Measurements from ENCODE around the gene PLA1A.

The PLA1A gene

DNA sequence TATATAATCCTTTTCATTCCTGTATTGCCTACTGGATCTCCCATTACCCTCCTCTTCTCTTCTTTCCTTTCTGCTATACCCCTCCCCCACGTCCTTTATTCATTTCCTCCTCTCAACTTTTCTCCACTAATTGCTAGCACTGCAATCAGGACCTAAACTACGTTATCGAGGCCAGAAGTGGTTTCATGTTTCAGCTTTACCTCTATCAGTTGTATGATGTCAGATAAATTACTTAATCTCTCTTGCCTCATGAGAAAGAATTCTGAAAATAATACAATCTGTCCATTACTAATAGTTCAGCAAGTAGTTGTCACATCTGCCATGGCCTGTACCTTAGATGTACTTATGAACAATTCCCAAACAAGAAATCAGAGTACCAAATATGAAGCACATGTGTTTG lies 52.1 kb downstream of the PLA1A start:
- H3K27me3 ChIP-seq (ENCODE audit: control insufficient read depth, insufficient read depth, low read length): no peaks in the 10 kb centered on the region
- peaks cover 4% of the 10 kb centered on the region for H3K4me1 ChIP-seq (ENCODE audit: control insufficient read depth, insufficient read depth, low read length)
- no peaks in the 10 kb centered on the region for H3K36me3 ChIP-seq (ENCODE audit: control insufficient read depth, insufficient read depth, low read length)
- H3K4me3 ChIP-seq (ENCODE audit: low read length): no peak overlapping the region
- H3K9ac ChIP-seq (ENCODE audit: low read length): no peak overlapping the region
- no peaks in the 10 kb centered on the region for H3K9me3 ChIP-seq (ENCODE audit: control insufficient read depth, low read length)

DNA sequence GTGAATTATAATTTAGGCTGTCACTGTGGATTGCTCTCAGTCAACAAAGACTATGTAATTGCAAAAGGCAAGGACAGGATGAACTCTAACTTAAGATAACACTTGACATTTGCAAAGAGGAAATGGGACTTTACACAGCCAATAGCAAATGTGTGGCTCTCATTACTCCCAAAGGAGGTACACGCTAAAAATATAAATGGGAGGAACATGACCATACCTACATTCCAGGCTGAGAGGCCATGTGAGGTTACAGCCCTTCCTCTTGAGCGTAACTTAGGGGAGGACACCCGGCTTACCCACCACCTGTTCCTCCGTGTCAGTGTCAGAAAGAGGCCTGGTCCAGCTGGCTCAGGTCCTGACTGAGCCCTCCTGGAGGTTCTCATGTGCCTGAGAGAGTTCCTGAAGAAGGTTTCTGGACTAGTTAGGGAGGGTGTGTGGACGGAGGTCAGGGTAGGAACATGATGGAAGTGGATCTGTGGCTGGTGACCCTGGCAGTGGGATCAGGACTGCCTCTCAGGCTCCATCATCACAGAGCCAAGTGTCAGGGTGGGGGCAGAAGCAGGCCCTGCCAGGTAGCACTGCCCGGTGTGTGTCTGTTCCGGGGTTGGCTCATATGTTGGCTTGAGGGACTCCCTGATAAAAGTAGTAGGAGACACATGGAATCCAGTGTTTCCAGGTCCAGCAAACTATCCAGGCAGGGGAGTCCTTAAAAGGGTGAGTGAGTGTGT lies 54.8 kb downstream of the PLA1A start:
- Histone ChIP-seq H3K4me1 (ENCODE audit: control insufficient read depth, insufficient read depth, low read length) (peaks cover 4% of the 10 kb centered on the region), H3K4me3 (ENCODE audit: low read length) (no peak overlapping the region), H3K9ac (ENCODE audit: low read length) (no peak overlapping the region), H3K9me3 (ENCODE audit: control insufficient read depth, low read length) (no peaks in the 10 kb centered on the region), H3K27me3 (ENCODE audit: control insufficient read depth, insufficient read depth, low read length) (no peaks in the 10 kb centered on the region), H3K36me3 (ENCODE audit: control insufficient read depth, insufficient read depth, low read length) (no peaks in the 10 kb centered on the region)

DNA sequence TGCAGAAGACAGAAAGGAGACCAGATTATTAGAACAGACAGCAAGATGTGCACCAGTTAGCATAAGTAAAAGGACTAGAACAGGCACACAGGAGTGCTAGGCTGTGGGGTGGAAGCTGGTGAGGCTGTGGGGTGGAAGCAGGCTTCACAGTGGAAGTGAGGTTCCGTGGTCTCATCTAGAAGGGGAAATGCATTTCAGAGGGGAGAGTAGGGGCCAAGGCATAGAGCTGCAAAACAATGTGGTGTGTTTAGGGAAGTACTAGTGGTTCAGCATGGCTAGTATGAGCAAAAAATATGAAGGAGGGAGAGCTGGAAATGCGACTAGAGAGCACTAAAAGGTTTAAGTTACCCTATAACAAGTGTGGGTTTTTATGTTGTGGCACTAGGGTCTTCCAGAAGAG lies 56.2 kb downstream of the PLA1A start:
- H3K36me3 ChIP-seq (ENCODE audit: control insufficient read depth, insufficient read depth, low read length): no peaks in the 10 kb centered on the region
- H3K4me1 ChIP-seq (ENCODE audit: control insufficient read depth, insufficient read depth, low read length): no peaks in the 10 kb centered on the region
- H3K4me3 ChIP-seq (ENCODE audit: low read length): no peak overlapping the region
- no peaks in the 10 kb centered on the region for H3K9me3 ChIP-seq (ENCODE audit: control insufficient read depth, low read length)
- H3K27me3 ChIP-seq (ENCODE audit: control insufficient read depth, insufficient read depth, low read length): no peaks in the 10 kb centered on the region
- no peak overlapping the region for H3K9ac ChIP-seq (ENCODE audit: low read length)

DNA sequence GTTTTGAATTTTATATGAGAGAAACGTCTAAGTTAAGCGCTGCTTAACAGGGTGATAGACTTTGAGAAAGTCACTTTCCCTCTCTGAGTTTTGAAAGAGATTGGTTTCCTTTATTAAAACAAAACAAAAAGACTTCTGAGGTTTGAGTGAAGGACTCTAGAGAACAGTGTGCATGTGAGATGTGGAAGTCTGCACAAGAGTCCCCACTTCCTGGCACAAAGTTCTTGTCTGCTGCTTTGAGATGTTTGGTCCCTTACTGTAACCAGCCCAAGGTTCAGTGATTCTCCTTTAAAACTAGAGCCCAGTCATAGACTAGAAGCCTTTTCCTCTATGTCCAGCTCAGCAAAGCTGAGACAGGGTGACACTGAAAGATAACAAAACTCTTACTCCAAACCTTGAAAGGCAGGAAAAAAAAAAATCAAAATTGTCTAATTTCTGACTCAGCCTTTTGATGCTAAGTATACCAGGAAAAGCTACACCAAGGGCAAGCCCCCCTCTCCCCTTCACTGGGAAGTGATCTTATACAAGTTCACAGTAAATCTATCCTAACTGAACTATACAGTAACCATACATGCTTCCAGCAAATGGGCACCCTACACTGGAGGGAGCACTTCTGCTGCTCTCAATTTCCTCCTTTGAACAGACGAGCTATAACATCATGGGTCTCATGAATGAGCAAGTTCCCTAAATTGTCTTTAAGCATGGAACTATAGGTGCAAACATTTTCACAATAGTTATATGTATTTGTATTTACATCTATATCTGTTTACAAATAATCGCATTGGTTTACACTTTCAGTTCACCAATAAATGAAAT lies 60.4 kb downstream of the PLA1A start:
- Histone ChIP-seq H3K4me3 (ENCODE audit: low read length) (no peak overlapping the region), H3K9ac (ENCODE audit: low read length) (no peak overlapping the region), H3K9me3 (ENCODE audit: control insufficient read depth, low read length) (no peaks in the 10 kb centered on the region), H3K4me1 (ENCODE audit: control insufficient read depth, insufficient read depth, low read length) (peaks cover 4% of the 10 kb centered on the region), H3K27me3 (ENCODE audit: control insufficient read depth, insufficient read depth, low read length) (no peaks in the 10 kb centered on the region), H3K36me3 (ENCODE audit: control insufficient read depth, insufficient read depth, low read length) (no peaks in the 10 kb centered on the region)

DNA sequence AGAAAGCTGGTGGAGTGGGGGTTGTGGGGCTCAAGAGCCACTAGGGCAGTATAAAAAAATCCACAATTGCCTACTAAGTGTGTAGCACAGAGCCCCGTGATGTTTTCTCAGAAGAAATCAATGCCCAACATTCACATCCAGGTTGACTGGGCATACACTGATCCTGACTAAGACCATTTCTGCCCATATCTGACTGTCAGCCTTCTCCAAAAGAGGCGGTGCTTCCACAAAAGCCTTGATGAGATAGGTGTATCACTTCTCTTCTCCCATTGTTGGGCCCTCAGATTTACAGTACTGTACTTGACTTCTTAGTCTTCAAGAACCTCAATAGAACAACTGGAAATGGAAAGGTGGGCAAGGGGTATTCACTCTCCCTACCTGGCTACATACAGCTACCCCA lies 61.3 kb downstream of the PLA1A start:
- H3K9me3 ChIP-seq (ENCODE audit: control insufficient read depth, low read length): no peaks in the 10 kb centered on the region
- no peak overlapping the region for H3K4me3 ChIP-seq (ENCODE audit: low read length)
- no peaks in the 10 kb centered on the region for H3K27me3 ChIP-seq (ENCODE audit: control insufficient read depth, insufficient read depth, low read length)
- no peaks in the 10 kb centered on the region for H3K36me3 ChIP-seq (ENCODE audit: control insufficient read depth, insufficient read depth, low read length)
- H3K9ac ChIP-seq (ENCODE audit: low read length): no peak overlapping the region
- peaks cover 6% of the 10 kb centered on the region for H3K4me1 ChIP-seq (ENCODE audit: control insufficient read depth, insufficient read depth, low read length)

DNA sequence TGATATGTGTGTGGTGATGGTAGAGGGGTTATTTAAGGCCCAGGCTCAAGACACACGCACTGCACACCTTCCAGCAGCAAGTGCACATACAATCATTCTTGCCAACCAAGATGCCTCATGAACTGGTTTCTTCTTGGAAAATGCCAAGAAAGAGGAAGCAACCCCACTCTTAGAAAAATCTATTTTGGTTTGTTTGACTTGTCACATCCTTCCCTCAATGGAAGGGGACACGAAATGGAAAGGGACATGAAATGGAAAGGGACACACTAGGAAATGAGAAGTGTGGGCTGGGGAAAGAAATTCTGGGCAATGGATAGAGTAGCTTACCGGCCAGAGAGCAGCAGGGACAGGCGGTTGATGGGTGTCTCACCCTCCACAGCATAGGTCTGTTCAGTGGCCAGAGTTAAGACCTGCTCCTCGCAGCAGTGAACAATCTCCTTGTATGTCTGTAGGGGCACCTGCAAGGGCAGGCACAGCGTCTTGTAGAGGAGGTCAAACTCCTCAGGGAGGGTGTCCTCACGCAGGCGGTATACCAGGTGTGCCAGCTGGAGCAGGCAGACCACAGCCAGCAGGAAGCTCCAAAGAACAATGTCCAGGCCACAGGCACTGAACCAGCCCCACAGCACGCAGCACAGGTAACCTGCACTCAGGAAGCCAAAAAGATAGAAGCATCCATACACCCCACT lies 62.1 kb downstream of the PLA1A start:
- Histone ChIP-seq H3K4me3 (ENCODE audit: low read length) (no peak overlapping the region), H3K9ac (ENCODE audit: low read length) (no peak overlapping the region), H3K9me3 (ENCODE audit: control insufficient read depth, low read length) (no peaks in the 10 kb centered on the region), H3K27me3 (ENCODE audit: control insufficient read depth, insufficient read depth, low read length) (no peaks in the 10 kb centered on the region), H3K36me3 (ENCODE audit: control insufficient read depth, insufficient read depth, low read length) (no peaks in the 10 kb centered on the region), H3K4me1 (ENCODE audit: control insufficient read depth, insufficient read depth, low read length) (peaks cover 8% of the 10 kb centered on the region)

DNA sequence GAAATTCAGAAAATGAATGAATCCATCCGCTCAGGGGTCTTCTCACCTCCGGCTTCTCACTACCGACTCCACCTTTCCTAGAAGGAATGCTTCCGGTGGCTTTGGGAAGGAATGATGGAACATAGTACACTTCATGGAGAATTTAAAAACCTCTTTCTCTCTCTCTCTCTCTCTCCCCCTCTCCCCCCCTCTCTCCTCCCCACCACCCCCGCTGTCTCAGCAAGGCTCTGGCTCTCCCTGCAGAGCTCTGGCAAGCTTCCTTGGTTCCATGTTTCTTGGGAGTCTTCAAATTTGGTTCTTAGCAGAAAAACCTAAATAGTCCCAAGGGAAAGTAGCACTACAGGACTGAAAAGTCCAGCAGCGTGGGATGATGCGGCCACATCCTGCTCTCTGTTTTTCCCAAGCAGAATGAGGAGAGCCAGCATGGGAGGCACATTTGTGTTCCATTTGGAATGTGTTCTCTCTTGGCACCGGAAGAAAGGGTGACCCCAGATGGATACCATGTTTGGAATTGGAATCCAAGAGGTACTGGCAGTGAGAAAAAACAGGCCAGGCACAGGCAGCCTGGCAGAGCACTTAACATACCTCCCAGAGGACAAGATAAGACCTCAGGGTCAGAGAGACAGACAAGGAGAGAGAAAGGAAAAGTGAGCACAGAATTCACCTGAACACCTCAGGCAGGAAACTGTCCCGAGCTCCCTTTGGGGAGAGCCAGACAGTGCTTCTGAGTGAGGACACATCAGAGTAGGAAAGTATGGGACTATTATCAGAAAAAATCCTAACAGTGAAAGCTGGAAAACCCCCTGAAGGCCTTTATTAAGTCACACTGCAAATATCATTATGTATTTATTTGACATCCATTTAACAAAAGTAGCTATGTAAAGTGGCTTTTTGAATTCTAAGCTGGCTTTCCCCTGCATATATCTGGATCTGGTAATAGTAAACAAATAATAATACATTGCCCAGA lies 63.1 kb downstream of the PLA1A start, which contains the start of gene POPDC2:
TSS of gene POPDC2 (minus strand) at position 116 of the 967 bp plus-strand sequence. CDS start 166 bp downstream, outside the sequence.
- no peaks in the 10 kb centered on the region for H3K36me3 ChIP-seq (ENCODE audit: control insufficient read depth, insufficient read depth, low read length)
- no peaks in the 10 kb centered on the region for H3K9me3 ChIP-seq (ENCODE audit: control insufficient read depth, low read length)
- H3K27me3 ChIP-seq (ENCODE audit: control insufficient read depth, insufficient read depth, low read length): no peaks in the 10 kb centered on the region
- no peak within 1 kb of the TSS for H3K4me3 ChIP-seq (ENCODE audit: low read length)
- H3K9ac ChIP-seq (ENCODE audit: low read length): no peak within 1 kb of the TSS
- H3K4me1 ChIP-seq (ENCODE audit: control insufficient read depth, insufficient read depth, low read length): peaks cover 16% of the 10 kb centered on the region

DNA sequence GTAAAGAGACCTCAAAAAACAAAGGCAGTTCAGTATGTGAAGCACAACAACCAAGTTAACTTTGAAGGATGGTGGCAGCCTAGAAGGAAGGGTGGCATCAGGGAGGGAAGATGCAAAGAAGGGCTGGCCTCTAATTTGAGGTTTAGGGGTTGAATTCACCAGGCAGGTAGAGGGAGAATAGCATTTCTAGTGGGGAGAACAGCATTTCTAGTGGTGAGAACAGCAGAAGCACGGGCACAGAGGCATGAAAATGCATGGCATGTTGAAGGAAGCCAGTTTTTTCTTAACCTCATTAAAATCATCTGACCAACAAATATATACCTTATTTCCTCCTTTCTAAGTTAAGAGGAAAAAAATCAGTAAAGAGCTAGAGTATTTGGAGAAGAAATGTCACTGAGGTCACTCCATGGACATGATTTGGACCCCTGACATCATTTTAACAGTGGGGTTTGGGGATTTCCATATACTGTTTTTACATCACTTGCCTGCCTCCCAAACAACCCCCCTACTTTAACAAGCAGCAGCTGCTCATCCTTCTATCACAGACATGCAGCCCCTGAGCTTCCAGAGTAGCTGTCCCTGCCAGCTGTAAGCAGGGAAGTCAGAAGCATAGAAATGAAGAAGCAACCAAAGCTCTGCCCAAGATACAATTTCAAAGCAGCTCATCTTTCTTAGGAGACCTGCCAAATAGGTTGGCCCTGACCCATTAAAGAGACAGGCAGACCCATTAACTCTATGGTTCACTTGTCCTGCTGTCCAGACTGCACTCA lies 65.1 kb downstream of the PLA1A start:
- H3K4me1 ChIP-seq (ENCODE audit: control insufficient read depth, insufficient read depth, low read length): peaks cover 16% of the 10 kb centered on the region
- H3K27me3 ChIP-seq (ENCODE audit: control insufficient read depth, insufficient read depth, low read length): no peaks in the 10 kb centered on the region
- no peaks in the 10 kb centered on the region for H3K9me3 ChIP-seq (ENCODE audit: control insufficient read depth, low read length)
- no peaks in the 10 kb centered on the region for H3K36me3 ChIP-seq (ENCODE audit: control insufficient read depth, insufficient read depth, low read length)
- no peak overlapping the region for H3K4me3 ChIP-seq (ENCODE audit: low read length)
- H3K9ac ChIP-seq (ENCODE audit: low read length): no peak overlapping the region

- Histone ChIP-seq H3K9me3 (ENCODE audit: control insufficient read depth, low read length) (no peaks in the 10 kb centered on the region), H3K4me3 (ENCODE audit: low read length) (no peak overlapping the region), H3K9ac (ENCODE audit: low read length) (no peak overlapping the region), H3K4me1 (ENCODE audit: control insufficient read depth, insufficient read depth, low read length) (peaks cover 16% of the 10 kb centered on the region), H3K36me3 (ENCODE audit: control insufficient read depth, insufficient read depth, low read length) (no peaks in the 10 kb centered on the region), H3K27me3 (ENCODE audit: control insufficient read depth, insufficient read depth, low read length) (no peaks in the 10 kb centered on the region)
Measured at GRCh38 chr3:119663885-119664284, 66.2 kb downstream of the PLA1A start.

- no peak overlapping the region for H3K4me3 ChIP-seq (ENCODE audit: low read length)
- no peaks in the 10 kb centered on the region for H3K36me3 ChIP-seq (ENCODE audit: control insufficient read depth, insufficient read depth, low read length)
- H3K9ac ChIP-seq (ENCODE audit: low read length): no peak overlapping the region
- H3K4me1 ChIP-seq (ENCODE audit: control insufficient read depth, insufficient read depth, low read length): peaks cover 16% of the 10 kb centered on the region
- H3K9me3 ChIP-seq (ENCODE audit: control insufficient read depth, low read length): no peaks in the 10 kb centered on the region
- no peaks in the 10 kb centered on the region for H3K27me3 ChIP-seq (ENCODE audit: control insufficient read depth, insufficient read depth, low read length)
Measured at GRCh38 chr3:119664370-119664769, 66.7 kb downstream of the PLA1A start.

Measured in mucosa of stomach (tissue), 1 donor.